Astrocyte (in vitro differentiated cells and primary cell): ENCODE measurements around the gene PTPN4.

Source experiments
- EZH2 ChIP-seq: IDR thresholded peaks from 2 replicates; pipeline ENCODE4 v1.6.1; 2012; ENCODE audit warnings: mild to moderate bottlenecking, low read length, inconsistent platforms; ENCODE audit not compliant: insufficient read depth
- TF ChIP-seq, protein P1 (sequence below): IDR thresholded peaks from 2 replicates; pipeline ENCODE4 v1.5.1; 2011; ENCODE audit warnings: low read depth, mild to moderate bottlenecking, inconsistent platforms, low read length, moderate library complexity; ENCODE audit not compliant: insufficient read depth

DNA sequence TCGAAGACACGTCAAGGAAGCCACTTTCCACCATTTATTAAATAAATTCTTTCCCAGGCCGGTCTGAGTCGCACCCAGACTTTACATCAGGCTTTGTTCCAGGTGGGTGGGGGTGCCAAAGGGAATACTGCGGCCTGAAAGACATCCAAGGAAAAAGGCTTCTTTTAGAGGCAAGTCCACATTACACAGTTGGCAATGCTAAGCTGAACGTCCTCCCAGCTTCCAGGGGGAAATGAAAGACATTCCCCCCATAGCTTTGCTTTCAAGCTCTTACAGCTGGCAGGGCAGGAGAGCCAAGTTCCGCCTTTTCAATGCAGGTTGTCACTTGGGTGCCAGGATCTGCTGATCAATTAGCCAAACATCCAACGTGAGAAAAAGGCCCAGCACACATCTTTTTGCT lies 36.5 kb upstream of the PTPN4 start:
- TF ChIP-seq, protein P1, sequence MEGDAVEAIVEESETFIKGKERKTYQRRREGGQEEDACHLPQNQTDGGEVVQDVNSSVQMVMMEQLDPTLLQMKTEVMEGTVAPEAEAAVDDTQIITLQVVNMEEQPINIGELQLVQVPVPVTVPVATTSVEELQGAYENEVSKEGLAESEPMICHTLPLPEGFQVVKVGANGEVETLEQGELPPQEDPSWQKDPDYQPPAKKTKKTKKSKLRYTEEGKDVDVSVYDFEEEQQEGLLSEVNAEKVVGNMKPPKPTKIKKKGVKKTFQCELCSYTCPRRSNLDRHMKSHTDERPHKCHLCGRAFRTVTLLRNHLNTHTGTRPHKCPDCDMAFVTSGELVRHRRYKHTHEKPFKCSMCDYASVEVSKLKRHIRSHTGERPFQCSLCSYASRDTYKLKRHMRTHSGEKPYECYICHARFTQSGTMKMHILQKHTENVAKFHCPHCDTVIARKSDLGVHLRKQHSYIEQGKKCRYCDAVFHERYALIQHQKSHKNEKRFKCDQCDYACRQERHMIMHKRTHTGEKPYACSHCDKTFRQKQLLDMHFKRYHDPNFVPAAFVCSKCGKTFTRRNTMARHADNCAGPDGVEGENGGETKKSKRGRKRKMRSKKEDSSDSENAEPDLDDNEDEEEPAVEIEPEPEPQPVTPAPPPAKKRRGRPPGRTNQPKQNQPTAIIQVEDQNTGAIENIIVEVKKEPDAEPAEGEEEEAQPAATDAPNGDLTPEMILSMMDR = no peak
- TF ChIP-seq EZH2 = no peak
